Measurements from ENCODE around the gene ZYX. TPM values are rescaled to one million over a fixed set of nuclear protein-coding genes. Genes with fewer than 3 reads are reported as not detected.

ZYX gene
- total RNA-seq, 1 experiment from 2014 or later, result 237 TPM

DNA sequence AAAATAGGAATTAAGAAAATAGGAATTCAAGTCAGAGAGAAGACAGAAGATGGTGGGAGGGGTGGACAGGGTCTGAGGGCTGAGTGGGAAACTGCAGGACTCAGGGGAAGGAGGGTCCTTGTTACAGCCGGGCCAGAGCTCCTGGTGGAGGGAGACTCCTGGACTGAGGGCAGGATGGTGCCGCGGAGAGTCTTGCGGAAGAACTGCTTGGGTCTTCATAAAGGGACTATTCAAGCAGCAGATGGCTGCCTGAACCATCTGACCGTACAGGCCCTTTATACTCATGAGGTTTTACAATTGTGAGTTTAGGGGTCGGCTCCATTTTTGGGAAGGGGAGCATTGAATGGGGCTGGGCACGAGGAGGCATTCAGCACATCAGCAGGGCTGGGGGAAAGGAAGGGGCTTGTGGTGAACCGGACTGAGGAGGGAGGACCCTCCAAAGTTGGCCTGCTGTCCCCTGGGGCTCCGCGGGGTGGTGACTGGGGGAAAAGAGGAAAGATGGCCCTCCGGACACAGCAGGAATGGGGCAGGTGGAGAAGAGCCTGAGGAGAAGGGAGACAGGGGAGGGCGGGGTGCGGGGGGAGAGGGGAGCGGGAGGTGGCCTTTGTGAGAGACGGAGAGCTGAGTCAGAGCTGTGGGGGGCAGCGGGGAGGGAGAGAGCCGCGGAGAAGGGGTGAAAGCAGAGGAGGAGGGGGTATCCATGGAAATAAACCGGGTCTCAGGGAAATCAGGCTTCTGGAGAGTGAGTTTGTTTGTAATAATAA lies 20.2 kb upstream of the ZYX start:
- no peak overlapping the region for H3T11ph ChIP-seq (ENCODE audit: low read length)
- no peak overlapping the region for H3K9ac ChIP-seq (ENCODE audit: extremely low read depth, insufficient read length, low read length)
- H3K14ac ChIP-seq (ENCODE audit: insufficient read depth, low read length), result no peak overlapping the region
- peaks cover 6% of the 10 kb centered on the region; the same call in 1 of the 2 replicates for H3K27me3 ChIP-seq (ENCODE audit: insufficient read depth, low read length)
- no peak overlapping the region for H2AK5ac ChIP-seq (ENCODE audit: insufficient read length, low read length)
- WGBS (ENCODE audit: extremely low coverage, insufficient read length, low lambda C conversion rate), result no CpG with 5 or more reads among the region's 19 CpGs
- TF ChIP-seq, protein P1, sequence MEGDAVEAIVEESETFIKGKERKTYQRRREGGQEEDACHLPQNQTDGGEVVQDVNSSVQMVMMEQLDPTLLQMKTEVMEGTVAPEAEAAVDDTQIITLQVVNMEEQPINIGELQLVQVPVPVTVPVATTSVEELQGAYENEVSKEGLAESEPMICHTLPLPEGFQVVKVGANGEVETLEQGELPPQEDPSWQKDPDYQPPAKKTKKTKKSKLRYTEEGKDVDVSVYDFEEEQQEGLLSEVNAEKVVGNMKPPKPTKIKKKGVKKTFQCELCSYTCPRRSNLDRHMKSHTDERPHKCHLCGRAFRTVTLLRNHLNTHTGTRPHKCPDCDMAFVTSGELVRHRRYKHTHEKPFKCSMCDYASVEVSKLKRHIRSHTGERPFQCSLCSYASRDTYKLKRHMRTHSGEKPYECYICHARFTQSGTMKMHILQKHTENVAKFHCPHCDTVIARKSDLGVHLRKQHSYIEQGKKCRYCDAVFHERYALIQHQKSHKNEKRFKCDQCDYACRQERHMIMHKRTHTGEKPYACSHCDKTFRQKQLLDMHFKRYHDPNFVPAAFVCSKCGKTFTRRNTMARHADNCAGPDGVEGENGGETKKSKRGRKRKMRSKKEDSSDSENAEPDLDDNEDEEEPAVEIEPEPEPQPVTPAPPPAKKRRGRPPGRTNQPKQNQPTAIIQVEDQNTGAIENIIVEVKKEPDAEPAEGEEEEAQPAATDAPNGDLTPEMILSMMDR (conservative IDR thresholded peaks at IDR 0.05), result no peak
- H4K8ac ChIP-seq (replicated peaks; ENCODE audit: insufficient read length, low read depth, low read length), result no peak overlapping the region
- H4K91ac ChIP-seq (ENCODE audit: insufficient read length, low read depth, low read length), result no peak overlapping the region
- H2BK20ac ChIP-seq (ENCODE audit: low read depth, low read length, poor library complexity, severe bottlenecking), result no peak overlapping the region
- no peak overlapping the region for H4K5ac ChIP-seq (ENCODE audit: insufficient read length, low read depth, low read length)
- no peak overlapping the region for H2BK15ac ChIP-seq (ENCODE audit: low read depth, low read length)
- H3K23ac ChIP-seq (ENCODE audit: insufficient read length, low read depth, low read length), result no peak overlapping the region
- H2BK12ac ChIP-seq (ENCODE audit: insufficient read length, low read depth, low read length), result no peak overlapping the region
- DNase-seq, result no peak
- H2BK5ac ChIP-seq (ENCODE audit: insufficient read length, low read length), result no peak overlapping the region
- H3K18ac ChIP-seq (ENCODE audit: insufficient read length, low read depth, low read length), result no peak overlapping the region
- H2AFZ ChIP-seq (ENCODE audit: low read length), result no peak overlapping the region
- no peak overlapping the region for H3K56ac ChIP-seq (ENCODE audit: insufficient read length, low read depth, low read length)
- Mint-ChIP-seq H3K4me1 (peaks cover 15 to 18% of the 10 kb centered on the region in 2 experiments), H3K27me3 (ENCODE audit: low read depth) (peaks cover 41% of the 10 kb centered on the region), H3K4me3 (peak overlapping the region; percentile 83 to 95), H3K36me3 (ENCODE audit: insufficient read depth in 1 of 3, low read depth in 3 of 3) (peaks cover 21 to 41% (median 34%) of the 10 kb centered on the region in 3 experiments), H3K27ac (peak overlapping the region in 2 of 3 experiments; percentile 23 to 60; a peak in 1 of 7 replicates), H3K9me3 (no peaks in the 10 kb centered on the region)
- H2BK120ac ChIP-seq (ENCODE audit: low read depth, low read length, poor library complexity, severe bottlenecking), result no peak overlapping the region
- peak overlapping the region; percentile 44 for H3K4me2 ChIP-seq (ENCODE audit: insufficient read depth, insufficient read length, low read length)
- no peak overlapping the region for H3K4ac ChIP-seq (ENCODE audit: low read depth, low read length)
- no peaks in the 10 kb centered on the region for H4K20me1 ChIP-seq (ENCODE audit: control insufficient read depth, insufficient read depth, insufficient read length)
- H3K23me2 ChIP-seq (ENCODE audit: insufficient read length, low read depth, low read length, poor library complexity, severe bottlenecking), result peaks cover 7% of the 10 kb centered on the region
- no peaks in the 10 kb centered on the region for H3K9me3 ChIP-seq (ENCODE audit: control insufficient read depth, low read depth, low read length)
- H3K4me1 ChIP-seq (ENCODE audit: insufficient read depth, low read length), result no peaks in the 10 kb centered on the region
- no peaks in the 10 kb centered on the region for H3K79me1 ChIP-seq (ENCODE audit: insufficient read depth, low read depth, low read length, poor library complexity, severe bottlenecking)
- no peaks in the 10 kb centered on the region for H3K79me2 ChIP-seq (ENCODE audit: insufficient read depth, low read length)
- H3K27ac ChIP-seq (ENCODE audit: insufficient read length, low read depth, low read length), result no peak overlapping the region
